NCI-H146 (cell line): ENCODE data around the gene SKIDA1.

Experiments
- DNase-seq: peaks from one replicate; lab custom pipeline; 2025; lab: John Stamatoyannopoulos, UW

The SKIDA1 gene

GRCh38 chr10:21517134-21518031 lies 8.1 kb downstream of the SKIDA1 start:
- DNase-seq: peak; percentile 72

- DNase-seq: peak; percentile 84
These were observed 9.0 kb downstream of the SKIDA1 start for GRCh38 chr10:21516242-21517131.

- no peak for DNase-seq
These were observed 9.9 kb downstream of the SKIDA1 start for GRCh38 chr10:21515361-21516241.

GRCh38 chr10:21514818-21515351 lies 10.6 kb downstream of the SKIDA1 start:
- no peak for DNase-seq

- no peak for DNase-seq
These were observed 11.2 kb downstream of the SKIDA1 start for GRCh38 chr10:21514129-21514817.

- no peak for DNase-seq
These were observed 12.1 kb downstream of the SKIDA1 start for GRCh38 chr10:21513405-21513788.

GRCh38 chr10:21512573-21513404 lies 12.7 kb downstream of the SKIDA1 start:
- DNase-seq: no peak

- no peak for DNase-seq
These were observed 13.4 kb downstream of the SKIDA1 start for GRCh38 chr10:21511946-21512572.

GRCh38 chr10:21511095-21511570 lies 14.3 kb downstream of the SKIDA1 start:
- no peak for DNase-seq

GRCh38 chr10:21510241-21511094 lies 15.0 kb downstream of the SKIDA1 start:
- no peak for DNase-seq

- DNase-seq: no peak
These were observed 15.9 kb downstream of the SKIDA1 start for GRCh38 chr10:21509341-21510240.

- no peak for DNase-seq
These were observed 16.7 kb downstream of the SKIDA1 start for GRCh38 chr10:21508706-21509331.

GRCh38 chr10:21507150-21507549 lies 18.3 kb downstream of the SKIDA1 start:
- DNase-seq: no peak

- no peak for DNase-seq
These were observed 19.1 kb downstream of the SKIDA1 start for GRCh38 chr10:21506351-21506750.

GRCh38 chr10:21505711-21506278 lies 19.7 kb downstream of the SKIDA1 start:
- DNase-seq: no peak

- no peak for DNase-seq
These were observed 21.9 kb downstream of the SKIDA1 start for GRCh38 chr10:21503542-21503941.

- DNase-seq: no peak
These were observed 23.1 kb downstream of the SKIDA1 start for GRCh38 chr10:21502348-21502740.
